Smooth muscle cell (in vitro differentiated cells): ENCODE measurements around the gene AGA. TPM values are rescaled to one million over a fixed set of nuclear protein-coding genes. Genes with fewer than 3 reads are reported as not detected.

Source experiments
- DNase-seq: peaks from one replicate; lab custom pipeline; 2025; ENCODE audit not compliant: unreplicated experiment; lab: John Stamatoyannopoulos, UW
- H2AFZ ChIP-seq: fragments of 200-600 bp; sonication (generic); 2 replicates; pipeline ENCODE4 v1.6.0; 2016; ENCODE audit warnings: antibody characterized with exemption, low read depth, mild to moderate bottlenecking
- H3F3A ChIP-seq: fragments of 200-600 bp; sonication (generic); 2 replicates; pipeline ENCODE4 v1.6.0; 2017; ENCODE audit warnings: antibody characterized with exemption, low read depth
- H3K27ac ChIP-seq: fragments of 200-600 bp; sonication (generic); 2 replicates; pipeline ENCODE4 v1.5.1; 2016; ENCODE audit warnings: low read depth, mild to moderate bottlenecking
- H3K27me3 ChIP-seq: fragments of 200-600 bp; sonication (generic); 2 replicates; pipeline ENCODE4 v1.6.1; 2016; ENCODE audit warnings: low read depth, mild to moderate bottlenecking
- H3K36me3 ChIP-seq: fragments of 200-600 bp; sonication (generic); 2 replicates; pipeline ENCODE4 v1.5.1; 2016; ENCODE audit warnings: low read depth
- H3K4me1 ChIP-seq: fragments of 200-600 bp; sonication (generic); 2 replicates; pipeline ENCODE4 v1.5.1; 2016; ENCODE audit warnings: low read depth
- H3K4me2 ChIP-seq: fragments of 200-600 bp; sonication (generic); 2 replicates; pipeline ENCODE4 v1.6.0; 2016; ENCODE audit warnings: mild to moderate bottlenecking
- H3K4me3 ChIP-seq: fragments of 200-600 bp; sonication (generic); 2 replicates; pipeline ENCODE4 v1.5.1; 2016; ENCODE audit warnings: mild to moderate bottlenecking
- H3K79me2 ChIP-seq: fragments of 200-600 bp; sonication (generic); 2 replicates; pipeline ENCODE4 v1.6.0; 2016; ENCODE audit warnings: low read depth, mild to moderate bottlenecking
- H3K9ac ChIP-seq: fragments of 200-600 bp; sonication (generic); 2 replicates; pipeline ENCODE4 v1.6.0; 2016; ENCODE audit warnings: low read depth
- H3K9me3 ChIP-seq: fragments of 200-600 bp; sonication (generic); replicated peaks from 2 replicates; pipeline ENCODE4 v1.5.1; 2016; ENCODE audit warnings: low read depth
- H4K20me1 ChIP-seq: fragments of 200-600 bp; sonication (generic); 2 replicates; pipeline ENCODE4 v1.6.0; 2016; ENCODE audit warnings: low read depth
- WGBS: methylation state at CpG from one replicate; pipeline ENCODE4 v1.1.7; 2016; ENCODE audit warnings: low lambda C conversion rate; 5-methylcytosine and 5-hydroxymethylcytosine counted together
- polyA plus RNA-seq: library from polyadenylated mRNA; unstranded; fragments of >200 nt; fragmentation: Nextera tagmentation; extraction: Ambion mirVana; gene quantifications from 2 replicates; pipeline ENCODE4 v1.2.1, GENCODE V29; 2016
- total RNA-seq: library from RNA; depleted of rRNA; stranded (reverse); fragments of >200 nt; gene quantifications from 2 replicates; pipeline ENCODE4 v1.2.3, GENCODE V29; 2014
- TF ChIP-seq, protein P1 (sequence below): fragments of 200-600 bp; sonication (generic); IDR thresholded peaks from 2 replicates; pipeline ENCODE4 v1.5.1; 2017; ENCODE audit warnings: borderline replicate concordance, mild to moderate bottlenecking, antibody characterized with exemption; ENCODE audit not compliant: insufficient read depth, poor library complexity, severe bottlenecking

The AGA gene
- total and polyA plus RNA-seq, 2 experiments from 2014 or later = 16.4 to 23.4 TPM

DNA sequence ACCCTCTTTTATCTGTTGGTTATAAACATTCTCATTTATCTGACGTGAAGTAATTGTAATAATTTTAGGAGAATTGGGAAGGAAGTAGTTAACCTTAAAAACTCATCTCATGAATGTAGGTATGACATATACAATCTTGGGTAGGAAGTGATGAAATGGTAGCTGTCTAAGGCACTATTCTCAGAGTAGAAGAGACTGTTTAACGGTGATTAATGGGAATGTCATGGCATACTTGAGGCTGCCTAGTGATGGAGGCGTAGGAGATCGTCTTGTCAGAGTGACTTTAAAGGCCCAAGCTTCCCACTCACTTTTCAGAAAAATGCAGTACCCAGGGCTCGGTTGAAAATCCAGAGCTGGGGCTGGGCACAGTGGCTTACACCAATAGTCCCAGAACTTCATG is 19.4 kb upstream of the AGA start:
- Histone ChIP-seq H3K36me3 (no peaks in the 10 kb centered on the region), H3K9me3 (no peaks in the 10 kb centered on the region), H3K9ac (no peak overlapping the region), H3K79me2 (no peaks in the 10 kb centered on the region), H3F3A (no peaks in the 10 kb centered on the region), H3K4me2 (peak overlapping the region; percentile 16), H2AFZ (no peak overlapping the region), H3K4me3 (no peak overlapping the region), H3K27me3 (no peaks in the 10 kb centered on the region), H3K4me1 (no peaks in the 10 kb centered on the region), H3K27ac (peak overlapping the region; percentile 25), H4K20me1 (no peaks in the 10 kb centered on the region)
- TF ChIP-seq, protein P1, sequence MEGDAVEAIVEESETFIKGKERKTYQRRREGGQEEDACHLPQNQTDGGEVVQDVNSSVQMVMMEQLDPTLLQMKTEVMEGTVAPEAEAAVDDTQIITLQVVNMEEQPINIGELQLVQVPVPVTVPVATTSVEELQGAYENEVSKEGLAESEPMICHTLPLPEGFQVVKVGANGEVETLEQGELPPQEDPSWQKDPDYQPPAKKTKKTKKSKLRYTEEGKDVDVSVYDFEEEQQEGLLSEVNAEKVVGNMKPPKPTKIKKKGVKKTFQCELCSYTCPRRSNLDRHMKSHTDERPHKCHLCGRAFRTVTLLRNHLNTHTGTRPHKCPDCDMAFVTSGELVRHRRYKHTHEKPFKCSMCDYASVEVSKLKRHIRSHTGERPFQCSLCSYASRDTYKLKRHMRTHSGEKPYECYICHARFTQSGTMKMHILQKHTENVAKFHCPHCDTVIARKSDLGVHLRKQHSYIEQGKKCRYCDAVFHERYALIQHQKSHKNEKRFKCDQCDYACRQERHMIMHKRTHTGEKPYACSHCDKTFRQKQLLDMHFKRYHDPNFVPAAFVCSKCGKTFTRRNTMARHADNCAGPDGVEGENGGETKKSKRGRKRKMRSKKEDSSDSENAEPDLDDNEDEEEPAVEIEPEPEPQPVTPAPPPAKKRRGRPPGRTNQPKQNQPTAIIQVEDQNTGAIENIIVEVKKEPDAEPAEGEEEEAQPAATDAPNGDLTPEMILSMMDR = no peak
- no peak for DNase-seq
- WGBS = 29% methylated on average over 5 of the region's 5 CpGs

DNA sequence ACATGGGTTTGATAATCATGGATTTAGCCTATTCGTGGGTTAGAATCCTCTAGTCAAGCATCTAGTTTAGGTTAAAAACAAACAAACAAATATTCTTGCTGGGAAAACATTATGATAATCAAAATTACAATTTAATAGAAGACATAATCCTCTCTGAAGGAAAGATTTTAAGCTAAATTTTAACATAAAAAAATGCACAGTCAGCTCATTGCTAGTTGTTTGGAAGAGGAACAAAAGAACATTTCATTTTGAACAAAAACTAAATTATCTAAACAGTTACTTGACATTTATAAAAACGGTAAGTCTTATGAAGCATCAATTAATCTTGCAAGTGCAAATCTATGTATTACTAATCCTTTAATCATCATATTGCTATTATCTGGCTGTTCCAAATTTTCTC is 18.2 kb upstream of the AGA start:
- WGBS = 93% methylated on average over 2 of the region's 2 CpGs
- H4K20me1 ChIP-seq = no peaks in the 10 kb centered on the region
- H3F3A ChIP-seq = peaks cover 4% of the 10 kb centered on the region
- no peak overlapping the region for H3K4me2 ChIP-seq
- H3K79me2 ChIP-seq = no peaks in the 10 kb centered on the region
- H3K36me3 ChIP-seq = no peaks in the 10 kb centered on the region
- H3K4me1 ChIP-seq = no peaks in the 10 kb centered on the region
- TF ChIP-seq, protein P1 = no peak
- H3K4me3 ChIP-seq = no peak overlapping the region
- no peaks in the 10 kb centered on the region for H3K27me3 ChIP-seq
- H3K9me3 ChIP-seq = no peaks in the 10 kb centered on the region
- DNase-seq = no peak
- H3K27ac ChIP-seq = no peak overlapping the region
- H2AFZ ChIP-seq = no peak overlapping the region
- H3K9ac ChIP-seq = no peak overlapping the region

DNA sequence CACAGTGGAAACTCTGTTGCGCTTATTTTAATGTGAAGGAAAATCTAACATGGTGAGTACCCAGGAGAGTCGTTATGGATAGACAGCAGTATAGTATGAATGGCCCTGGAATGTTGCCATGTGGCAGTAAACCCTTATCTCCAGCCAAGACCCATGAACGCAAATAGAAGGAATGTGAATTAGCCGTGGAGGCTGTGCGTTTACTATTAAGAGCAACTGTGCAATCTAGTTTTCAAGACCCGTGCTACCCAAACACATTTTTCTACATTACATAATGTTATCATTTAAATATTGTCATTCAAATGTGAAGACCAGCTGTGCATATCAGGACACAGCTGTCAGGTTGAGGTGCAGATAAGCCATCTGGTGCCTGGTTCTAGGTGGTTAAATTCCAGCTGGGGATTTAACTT is 13.3 kb upstream of the AGA start:
- H3K4me1 ChIP-seq = no peaks in the 10 kb centered on the region
- TF ChIP-seq, protein P1 = no peak
- no peak for DNase-seq
- H3K9me3 ChIP-seq = no peaks in the 10 kb centered on the region
- peaks cover 4% of the 10 kb centered on the region for H3F3A ChIP-seq
- no peak overlapping the region for H3K4me3 ChIP-seq
- peak overlapping the region; percentile 49 for H3K27ac ChIP-seq
- WGBS = 14% methylated on average over 6 of the region's 6 CpGs
- H3K9ac ChIP-seq = no peak overlapping the region
- H3K27me3 ChIP-seq = no peaks in the 10 kb centered on the region
- no peaks in the 10 kb centered on the region for H3K79me2 ChIP-seq
- H2AFZ ChIP-seq = no peak overlapping the region
- peak overlapping the region; percentile 38 for H3K4me2 ChIP-seq
- H3K36me3 ChIP-seq = no peaks in the 10 kb centered on the region
- H4K20me1 ChIP-seq = no peaks in the 10 kb centered on the region

DNA sequence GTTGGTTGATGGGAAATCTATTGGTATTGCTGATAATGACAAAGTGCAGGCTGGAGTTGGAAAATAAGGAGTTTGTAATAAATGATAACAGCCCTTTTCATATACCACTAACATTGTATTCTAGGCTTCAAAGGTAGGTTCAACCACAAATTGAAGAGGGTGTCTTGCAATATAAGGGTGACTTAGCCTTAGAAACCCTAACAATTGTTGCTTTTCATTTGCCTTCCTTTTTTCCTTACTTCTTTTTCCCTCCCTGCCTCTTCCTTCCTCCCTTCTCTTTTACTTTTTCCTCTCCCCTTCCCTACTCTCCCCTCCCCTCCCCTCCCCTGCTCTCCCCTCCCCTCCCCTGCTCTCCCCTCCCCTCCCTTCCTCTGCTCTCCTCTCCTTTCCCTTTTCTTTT is 10.9 kb upstream of the AGA start:
- H2AFZ ChIP-seq = no peak overlapping the region
- H3K4me3 ChIP-seq = no peak overlapping the region
- no peaks in the 10 kb centered on the region for H4K20me1 ChIP-seq
- peaks cover 4% of the 10 kb centered on the region for H3F3A ChIP-seq
- TF ChIP-seq, protein P1 = no peak
- H3K9ac ChIP-seq = no peak overlapping the region
- no peaks in the 10 kb centered on the region for H3K36me3 ChIP-seq
- H3K9me3 ChIP-seq = no peaks in the 10 kb centered on the region
- no peak overlapping the region for H3K4me2 ChIP-seq
- no peaks in the 10 kb centered on the region for H3K79me2 ChIP-seq
- H3K4me1 ChIP-seq = no peaks in the 10 kb centered on the region
- no peak for DNase-seq
- no peak overlapping the region for H3K27ac ChIP-seq
- H3K27me3 ChIP-seq = no peaks in the 10 kb centered on the region
